Measurements from ENCODE around the gene CYB5A. TPM values are rescaled to one million over a fixed set of nuclear protein-coding genes. Genes with fewer than 3 reads are reported as not detected.

CYB5A gene
- total RNA-seq, 1 donor from 2014 or later = 38.1 TPM

GRCh38 chr18:74244554-74244953 lies 47.2 kb downstream of the CYB5A start:
- peaks cover 4% of the 10 kb centered on the region for H3K27me3 Mint-ChIP-seq (ENCODE audit: low read depth)
- H3K4me3 Mint-ChIP-seq = no peak overlapping the region
- no peak for DNase-seq (ENCODE audit: low read depth, low spot score)
- H3K36me3 Mint-ChIP-seq (ENCODE audit: low read depth) = peaks cover under 1% of the 10 kb centered on the region
- no peaks in the 10 kb centered on the region for H3K9me3 Mint-ChIP-seq
- H3K4me1 Mint-ChIP-seq = no peaks in the 10 kb centered on the region
- TF ChIP-seq CTCF (conservative IDR thresholded peaks at IDR 0.05) = no peak
- no peak overlapping the region for H3K27ac Mint-ChIP-seq (ENCODE audit: unreplicated experiment)

- no peaks in the 10 kb centered on the region for H3K9me3 Mint-ChIP-seq
- H3K4me3 Mint-ChIP-seq = no peak overlapping the region
- H3K36me3 Mint-ChIP-seq (ENCODE audit: low read depth) = no peaks in the 10 kb centered on the region
- peaks cover 4% of the 10 kb centered on the region for H3K27me3 Mint-ChIP-seq (ENCODE audit: low read depth)
- no peak for TF ChIP-seq CTCF (conservative IDR thresholded peaks at IDR 0.05)
- DNase-seq (ENCODE audit: low read depth, low spot score) = no peak
- H3K4me1 Mint-ChIP-seq = no peaks in the 10 kb centered on the region
- H3K27ac Mint-ChIP-seq (ENCODE audit: unreplicated experiment) = no peak overlapping the region
Measured at GRCh38 chr18:74243127-74243526, 48.6 kb downstream of the CYB5A start.

GRCh38 chr18:74242438-74243096 lies 49.2 kb downstream of the CYB5A start:
- no peak overlapping the region for H3K4me3 Mint-ChIP-seq
- TF ChIP-seq CTCF (conservative IDR thresholded peaks at IDR 0.05) = no peak
- H3K36me3 Mint-ChIP-seq (ENCODE audit: low read depth) = no peaks in the 10 kb centered on the region
- no peaks in the 10 kb centered on the region for H3K4me1 Mint-ChIP-seq
- no peaks in the 10 kb centered on the region for H3K9me3 Mint-ChIP-seq
- peaks cover 4% of the 10 kb centered on the region for H3K27me3 Mint-ChIP-seq (ENCODE audit: low read depth)
- no peak for DNase-seq (ENCODE audit: low read depth, low spot score)
- H3K27ac Mint-ChIP-seq (ENCODE audit: unreplicated experiment) = no peak overlapping the region

DNA sequence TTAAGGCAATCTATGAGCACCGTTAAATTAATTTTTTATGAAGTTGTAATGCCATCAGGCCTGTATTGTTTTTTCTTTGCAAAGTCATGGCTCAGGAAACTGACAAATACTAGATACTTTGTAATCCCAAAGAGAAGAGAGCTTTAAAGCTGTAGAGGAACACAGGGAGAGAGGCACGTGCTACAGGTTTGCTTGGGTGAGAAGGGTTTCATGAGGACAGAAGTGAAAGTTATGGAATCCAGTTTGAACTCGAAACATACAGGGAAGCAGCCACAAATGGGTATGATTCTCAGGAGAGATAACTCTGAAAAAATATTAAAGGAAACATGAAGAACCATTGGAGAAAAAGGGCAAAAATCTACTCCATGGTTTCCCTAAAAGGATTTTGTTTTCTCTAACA lies 49.8 kb downstream of the CYB5A start:
- DNase-seq (ENCODE audit: low read depth, low spot score) = no peak
- no peak overlapping the region for H3K4me3 Mint-ChIP-seq
- no peaks in the 10 kb centered on the region for H3K9me3 Mint-ChIP-seq
- no peak for TF ChIP-seq CTCF (conservative IDR thresholded peaks at IDR 0.05)
- H3K27me3 Mint-ChIP-seq (ENCODE audit: low read depth) = peaks cover 4% of the 10 kb centered on the region
- no peaks in the 10 kb centered on the region for H3K36me3 Mint-ChIP-seq (ENCODE audit: low read depth)
- no peak overlapping the region for H3K27ac Mint-ChIP-seq (ENCODE audit: unreplicated experiment)
- H3K4me1 Mint-ChIP-seq = no peaks in the 10 kb centered on the region

DNA sequence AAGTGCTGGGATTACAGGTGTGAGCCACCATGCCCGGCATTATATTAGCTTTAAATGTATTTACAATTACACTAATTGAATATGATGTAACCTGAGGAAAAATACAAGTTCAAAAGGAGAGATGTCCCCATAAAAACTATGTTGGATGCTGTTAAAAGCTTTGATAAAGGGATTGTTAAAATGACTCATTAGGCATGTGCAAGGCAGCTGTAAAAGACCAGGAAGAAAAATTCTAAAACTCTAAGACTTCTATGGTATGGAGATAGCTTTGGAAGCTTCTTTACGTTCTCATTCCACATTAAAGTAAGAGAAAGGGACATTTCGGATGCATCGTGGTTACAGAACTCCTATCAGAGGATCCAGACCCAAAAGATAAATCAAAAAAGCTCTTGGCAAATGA lies 50.3 kb downstream of the CYB5A start:
- Mint-ChIP-seq H3K36me3 (ENCODE audit: low read depth) (no peaks in the 10 kb centered on the region), H3K27ac (ENCODE audit: unreplicated experiment) (no peak overlapping the region), H3K4me3 (no peak overlapping the region), H3K4me1 (no peaks in the 10 kb centered on the region), H3K9me3 (no peaks in the 10 kb centered on the region), H3K27me3 (ENCODE audit: low read depth) (peaks cover 4% of the 10 kb centered on the region)
- no peak for TF ChIP-seq CTCF (conservative IDR thresholded peaks at IDR 0.05)
- no peak for DNase-seq (ENCODE audit: low read depth, low spot score)
